K562 (cell line): ENCODE data around the gene YJEFN3. TPM values are rescaled to one million over a fixed set of nuclear protein-coding genes. Genes with fewer than 3 reads are reported as not detected.

Source experiments
- ELF2 ChIP-seq: fragments of 250-450 bp; sonication (Bioruptor Pico); IDR thresholded peaks from 2 replicates; pipeline ENCODE4 v1.5.0; 2021; ENCODE audit warnings: mild to moderate bottlenecking
- HMGN3 ChIP-seq: IDR thresholded peaks from 2 replicates; pipeline ENCODE4 v1.6.1; 2011; ENCODE audit warnings: borderline replicate concordance, low read depth, mild to moderate bottlenecking, mixed read lengths, low read length; ENCODE audit not compliant: insufficient read length; ENCODE audit errors: extremely low read depth
- LARP7 ChIP-seq: fragments of 450-650 bp; IDR thresholded peaks from 2 replicates; pipeline ENCODE4 v1.6.1; 2016
- polyA plus RNA-seq, 8 experiments: library from polyadenylated mRNA; depleted of rRNA in 4 of 8; stranded (reverse) in 5 of 8; unstranded in 3 of 8; fragments of >200 nt; fragmentation: Nextera tagmentation in 2 of 8; fragmentation: Illumina TruSeq in 1 of 8; extraction: Ambion mirVana in 2 of 8; extraction: Trizol in 1 of 8; gene quantifications; 2 replicates each; pipeline versions ENCODE4 v1.2.1 to v1.2.3, GENCODE V29; 2011 to 2014; ENCODE audit warnings: inconsistent platforms in 1 of 8, missing spikeins in 1 of 8
- total RNA-seq, 7 experiments: library from RNA; depleted of rRNA in 6 of 7; stranded (reverse); fragments of >200 nt in 6 of 7; fragmentation: Illumina TruSeq in 2 of 7; extraction: Trizol in 2 of 7; gene quantifications; 2 replicates each; pipeline versions ENCODE4 v1.2.1 to v1.2.3, GENCODE V29; 2011 to 2021; ENCODE audit warnings: low replicate concordance in 1 of 7
- TF ChIP-seq, protein P1 (sequence below), 2 experiments: fragments of 450-650 bp in 1 of 2; sonication (generic) in 1 of 2; formaldehyde crosslinking in 1 of 2; IDR thresholded peaks; 2 replicates each; pipeline versions ENCODE4 v1.7.1 to v1.9.0; 2016 to 2022; ENCODE audit warnings: inconsistent platforms in 1 of 2, mild to moderate bottlenecking in 1 of 2, missing genetic modification reagents in 1 of 2
- TF ChIP-seq, protein P2 (sequence below): fragments of 450-650 bp; IDR thresholded peaks from 2 replicates; pipeline ENCODE4 v1.6.1; 2014; ENCODE audit warnings: low read depth, mild to moderate bottlenecking, moderate library complexity, borderline replicate concordance
- TF ChIP-seq, protein P3 (sequence below): fragments of 150-350 bp; IDR thresholded peaks from 2 replicates; pipeline ENCODE4 v1.6.1; 2014; ENCODE audit warnings: low read depth, mild to moderate bottlenecking, low read length, borderline replicate concordance

YJEFN3 gene
- total and polyA plus RNA-seq, 9 of the 15 experiments (the other 6 are each of a cell fraction or from before 2014, with no cell fraction given), result 0.04 to 5.8 (median 1.3) TPM; not detected in 1

GRCh38 chr19:19531951-19532805 is 3.5 kb downstream of the YJEFN3 start (continued):
- TF ChIP-seq, protein P1, sequence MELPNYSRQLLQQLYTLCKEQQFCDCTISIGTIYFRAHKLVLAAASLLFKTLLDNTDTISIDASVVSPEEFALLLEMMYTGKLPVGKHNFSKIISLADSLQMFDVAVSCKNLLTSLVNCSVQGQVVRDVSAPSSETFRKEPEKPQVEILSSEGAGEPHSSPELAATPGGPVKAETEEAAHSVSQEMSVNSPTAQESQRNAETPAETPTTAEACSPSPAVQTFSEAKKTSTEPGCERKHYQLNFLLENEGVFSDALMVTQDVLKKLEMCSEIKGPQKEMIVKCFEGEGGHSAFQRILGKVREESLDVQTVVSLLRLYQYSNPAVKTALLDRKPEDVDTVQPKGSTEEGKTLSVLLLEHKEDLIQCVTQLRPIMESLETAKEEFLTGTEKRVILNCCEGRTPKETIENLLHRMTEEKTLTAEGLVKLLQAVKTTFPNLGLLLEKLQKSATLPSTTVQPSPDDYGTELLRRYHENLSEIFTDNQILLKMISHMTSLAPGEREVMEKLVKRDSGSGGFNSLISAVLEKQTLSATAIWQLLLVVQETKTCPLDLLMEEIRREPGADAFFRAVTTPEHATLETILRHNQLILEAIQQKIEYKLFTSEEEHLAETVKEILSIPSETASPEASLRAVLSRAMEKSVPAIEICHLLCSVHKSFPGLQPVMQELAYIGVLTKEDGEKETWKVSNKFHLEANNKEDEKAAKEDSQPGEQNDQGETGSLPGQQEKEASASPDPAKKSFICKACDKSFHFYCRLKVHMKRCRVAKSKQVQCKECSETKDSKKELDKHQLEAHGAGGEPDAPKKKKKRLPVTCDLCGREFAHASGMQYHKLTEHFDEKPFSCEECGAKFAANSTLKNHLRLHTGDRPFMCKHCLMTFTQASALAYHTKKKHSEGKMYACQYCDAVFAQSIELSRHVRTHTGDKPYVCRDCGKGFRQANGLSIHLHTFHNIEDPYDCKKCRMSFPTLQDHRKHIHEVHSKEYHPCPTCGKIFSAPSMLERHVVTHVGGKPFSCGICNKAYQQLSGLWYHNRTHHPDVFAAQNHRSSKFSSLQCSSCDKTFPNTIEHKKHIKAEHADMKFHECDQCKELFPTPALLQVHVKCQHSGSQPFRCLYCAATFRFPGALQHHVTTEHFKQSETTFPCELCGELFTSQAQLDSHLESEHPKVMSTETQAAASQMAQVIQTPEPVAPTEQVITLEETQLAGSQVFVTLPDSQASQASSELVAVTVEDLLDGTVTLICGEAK (IDR thresholded peaks at IDR 0.05), result no peak
- TF ChIP-seq, protein P1 (CRISPR knock-in tag; IDR thresholded peaks at IDR 0.05), result no peak
- TF ChIP-seq, protein P2, sequence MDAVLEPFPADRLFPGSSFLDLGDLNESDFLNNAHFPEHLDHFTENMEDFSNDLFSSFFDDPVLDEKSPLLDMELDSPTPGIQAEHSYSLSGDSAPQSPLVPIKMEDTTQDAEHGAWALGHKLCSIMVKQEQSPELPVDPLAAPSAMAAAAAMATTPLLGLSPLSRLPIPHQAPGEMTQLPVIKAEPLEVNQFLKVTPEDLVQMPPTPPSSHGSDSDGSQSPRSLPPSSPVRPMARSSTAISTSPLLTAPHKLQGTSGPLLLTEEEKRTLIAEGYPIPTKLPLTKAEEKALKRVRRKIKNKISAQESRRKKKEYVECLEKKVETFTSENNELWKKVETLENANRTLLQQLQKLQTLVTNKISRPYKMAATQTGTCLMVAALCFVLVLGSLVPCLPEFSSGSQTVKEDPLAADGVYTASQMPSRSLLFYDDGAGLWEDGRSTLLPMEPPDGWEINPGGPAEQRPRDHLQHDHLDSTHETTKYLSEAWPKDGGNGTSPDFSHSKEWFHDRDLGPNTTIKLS, result peak; percentile 36; the same call in 1 of the 2 replicates
- TF ChIP-seq HMGN3 (no peak), ELF2 (CRISPR knock-in tag) (no peak), LARP7 (no peak)
- TF ChIP-seq, protein P3, sequence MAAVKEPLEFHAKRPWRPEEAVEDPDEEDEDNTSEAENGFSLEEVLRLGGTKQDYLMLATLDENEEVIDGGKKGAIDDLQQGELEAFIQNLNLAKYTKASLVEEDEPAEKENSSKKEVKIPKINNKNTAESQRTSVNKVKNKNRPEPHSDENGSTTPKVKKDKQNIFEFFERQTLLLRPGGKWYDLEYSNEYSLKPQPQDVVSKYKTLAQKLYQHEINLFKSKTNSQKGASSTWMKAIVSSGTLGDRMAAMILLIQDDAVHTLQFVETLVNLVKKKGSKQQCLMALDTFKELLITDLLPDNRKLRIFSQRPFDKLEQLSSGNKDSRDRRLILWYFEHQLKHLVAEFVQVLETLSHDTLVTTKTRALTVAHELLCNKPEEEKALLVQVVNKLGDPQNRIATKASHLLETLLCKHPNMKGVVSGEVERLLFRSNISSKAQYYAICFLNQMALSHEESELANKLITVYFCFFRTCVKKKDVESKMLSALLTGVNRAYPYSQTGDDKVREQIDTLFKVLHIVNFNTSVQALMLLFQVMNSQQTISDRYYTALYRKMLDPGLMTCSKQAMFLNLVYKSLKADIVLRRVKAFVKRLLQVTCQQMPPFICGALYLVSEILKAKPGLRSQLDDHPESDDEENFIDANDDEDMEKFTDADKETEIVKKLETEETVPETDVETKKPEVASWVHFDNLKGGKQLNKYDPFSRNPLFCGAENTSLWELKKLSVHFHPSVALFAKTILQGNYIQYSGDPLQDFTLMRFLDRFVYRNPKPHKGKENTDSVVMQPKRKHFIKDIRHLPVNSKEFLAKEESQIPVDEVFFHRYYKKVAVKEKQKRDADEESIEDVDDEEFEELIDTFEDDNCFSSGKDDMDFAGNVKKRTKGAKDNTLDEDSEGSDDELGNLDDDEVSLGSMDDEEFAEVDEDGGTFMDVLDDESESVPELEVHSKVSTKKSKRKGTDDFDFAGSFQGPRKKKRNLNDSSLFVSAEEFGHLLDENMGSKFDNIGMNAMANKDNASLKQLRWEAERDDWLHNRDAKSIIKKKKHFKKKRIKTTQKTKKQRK, result no peak
